Measurements from ENCODE around the gene WDR6.

WDR6 gene

DNA sequence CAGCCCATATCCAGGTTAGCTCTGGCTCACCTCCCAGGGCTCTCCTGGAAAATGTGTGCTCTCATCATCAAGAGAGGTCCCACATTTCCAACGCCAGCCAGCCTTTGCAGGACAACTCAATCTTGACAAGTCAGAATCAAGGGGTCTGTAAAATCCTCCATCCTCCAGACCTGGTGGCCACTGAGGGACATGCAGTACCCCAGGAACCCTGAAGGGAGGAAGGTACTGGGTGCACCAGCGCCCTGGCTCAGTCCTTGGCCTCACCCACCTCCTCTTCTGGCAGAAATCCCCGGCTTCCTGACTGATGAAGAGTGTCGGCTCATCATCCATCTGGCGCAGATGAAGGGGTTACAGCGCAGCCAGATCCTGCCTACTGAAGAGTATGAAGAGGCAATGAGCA, 6.0 kb upstream of the WDR6 start:
- ATAC-seq: no peak
- TF ChIP-seq PPARA (CRISPR knock-in tag; IDR thresholded peaks at IDR 0.05; ENCODE audit: borderline replicate concordance) (no peak), ZFP3 (CRISPR knock-in tag; IDR thresholded peaks at IDR 0.05) (no peak), GLIS3 (CRISPR knock-in tag; IDR thresholded peaks at IDR 0.05) (no peak), POU6F1 (CRISPR knock-in tag; IDR thresholded peaks at IDR 0.05; ENCODE audit: borderline replicate concordance, low read depth) (no peak), PATZ1 (CRISPR knock-in tag; IDR thresholded peaks at IDR 0.05; ENCODE audit: borderline replicate concordance) (no peak), ZFP30 (CRISPR knock-in tag; IDR thresholded peaks at IDR 0.05) (no peak), ZNF8 (CRISPR knock-in tag; IDR thresholded peaks at IDR 0.05) (no peak), ZNF565 (CRISPR knock-in tag; conservative IDR thresholded peaks at IDR 0.05; ENCODE audit: low read depth) (no peak), ISL1 (CRISPR knock-in tag; IDR thresholded peaks at IDR 0.05) (no peak), CSDC2 (CRISPR knock-in tag; IDR thresholded peaks at IDR 0.05) (no peak), OSR1 (CRISPR knock-in tag; IDR thresholded peaks at IDR 0.05) (no peak), BACH2 (CRISPR knock-in tag; IDR thresholded peaks at IDR 0.05; ENCODE audit: borderline replicate concordance) (no peak), ARNTL (CRISPR knock-in tag; IDR thresholded peaks at IDR 0.05; ENCODE audit: borderline replicate concordance, low read depth) (no peak), TOX (CRISPR knock-in tag; IDR thresholded peaks at IDR 0.05; ENCODE audit: borderline replicate concordance) (no peak)
- TF ChIP-seq, protein P1, sequence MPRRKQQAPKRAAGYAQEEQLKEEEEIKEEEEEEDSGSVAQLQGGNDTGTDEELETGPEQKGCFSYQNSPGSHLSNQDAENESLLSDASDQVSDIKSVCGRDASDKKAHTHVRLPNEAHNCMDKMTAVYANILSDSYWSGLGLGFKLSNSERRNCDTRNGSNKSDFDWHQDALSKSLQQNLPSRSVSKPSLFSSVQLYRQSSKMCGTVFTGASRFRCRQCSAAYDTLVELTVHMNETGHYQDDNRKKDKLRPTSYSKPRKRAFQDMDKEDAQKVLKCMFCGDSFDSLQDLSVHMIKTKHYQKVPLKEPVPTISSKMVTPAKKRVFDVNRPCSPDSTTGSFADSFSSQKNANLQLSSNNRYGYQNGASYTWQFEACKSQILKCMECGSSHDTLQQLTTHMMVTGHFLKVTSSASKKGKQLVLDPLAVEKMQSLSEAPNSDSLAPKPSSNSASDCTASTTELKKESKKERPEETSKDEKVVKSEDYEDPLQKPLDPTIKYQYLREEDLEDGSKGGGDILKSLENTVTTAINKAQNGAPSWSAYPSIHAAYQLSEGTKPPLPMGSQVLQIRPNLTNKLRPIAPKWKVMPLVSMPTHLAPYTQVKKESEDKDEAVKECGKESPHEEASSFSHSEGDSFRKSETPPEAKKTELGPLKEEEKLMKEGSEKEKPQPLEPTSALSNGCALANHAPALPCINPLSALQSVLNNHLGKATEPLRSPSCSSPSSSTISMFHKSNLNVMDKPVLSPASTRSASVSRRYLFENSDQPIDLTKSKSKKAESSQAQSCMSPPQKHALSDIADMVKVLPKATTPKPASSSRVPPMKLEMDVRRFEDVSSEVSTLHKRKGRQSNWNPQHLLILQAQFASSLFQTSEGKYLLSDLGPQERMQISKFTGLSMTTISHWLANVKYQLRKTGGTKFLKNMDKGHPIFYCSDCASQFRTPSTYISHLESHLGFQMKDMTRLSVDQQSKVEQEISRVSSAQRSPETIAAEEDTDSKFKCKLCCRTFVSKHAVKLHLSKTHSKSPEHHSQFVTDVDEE (CRISPR knock-in tag; IDR thresholded peaks at IDR 0.05): no peak

- TF ChIP-seq ZNF565 (CRISPR knock-in tag; conservative IDR thresholded peaks at IDR 0.05; ENCODE audit: low read depth): no peak
- no peak for TF ChIP-seq OSR1 (CRISPR knock-in tag; IDR thresholded peaks at IDR 0.05)
- TF ChIP-seq POU6F1 (CRISPR knock-in tag; IDR thresholded peaks at IDR 0.05; ENCODE audit: borderline replicate concordance, low read depth): no peak
- no peak for TF ChIP-seq CSDC2 (CRISPR knock-in tag; IDR thresholded peaks at IDR 0.05)
- no peak for TF ChIP-seq ZFP3 (CRISPR knock-in tag; IDR thresholded peaks at IDR 0.05)
- TF ChIP-seq PATZ1 (CRISPR knock-in tag; IDR thresholded peaks at IDR 0.05; ENCODE audit: borderline replicate concordance): no peak
- no peak for TF ChIP-seq BACH2 (CRISPR knock-in tag; IDR thresholded peaks at IDR 0.05; ENCODE audit: borderline replicate concordance)
- TF ChIP-seq PPARA (CRISPR knock-in tag; IDR thresholded peaks at IDR 0.05; ENCODE audit: borderline replicate concordance): no peak
- TF ChIP-seq GLIS3 (CRISPR knock-in tag; IDR thresholded peaks at IDR 0.05): no peak
- ATAC-seq: no peak
These were observed 2.6 kb upstream of the WDR6 start for GRCh38 chr3:49004352-49005302.

GRCh38 chr3:49005303-49005680, 1.9 kb upstream of the WDR6 start:
- ATAC-seq: no peak
- TF ChIP-seq ISL1 (CRISPR knock-in tag; IDR thresholded peaks at IDR 0.05) (no peak), GLIS3 (CRISPR knock-in tag; IDR thresholded peaks at IDR 0.05) (no peak), ZNF565 (CRISPR knock-in tag; conservative IDR thresholded peaks at IDR 0.05; ENCODE audit: low read depth) (no peak), ZNF70 (CRISPR knock-in tag; IDR thresholded peaks at IDR 0.05) (no peak), TCF4 (CRISPR knock-in tag; IDR thresholded peaks at IDR 0.05; ENCODE audit: borderline replicate concordance) (no peak), ESRRG (CRISPR knock-in tag; IDR thresholded peaks at IDR 0.05) (no peak), ZC3H10 (CRISPR knock-in tag; IDR thresholded peaks at IDR 0.05) (no peak), BACH2 (CRISPR knock-in tag; IDR thresholded peaks at IDR 0.05; ENCODE audit: borderline replicate concordance) (no peak), ZFP30 (CRISPR knock-in tag; IDR thresholded peaks at IDR 0.05) (no peak), ARNTL (CRISPR knock-in tag; IDR thresholded peaks at IDR 0.05; ENCODE audit: borderline replicate concordance, low read depth) (no peak), OSR1 (CRISPR knock-in tag; IDR thresholded peaks at IDR 0.05) (no peak)
- TF ChIP-seq, protein P1 (CRISPR knock-in tag; IDR thresholded peaks at IDR 0.05): no peak
- TF ChIP-seq, protein P2, sequence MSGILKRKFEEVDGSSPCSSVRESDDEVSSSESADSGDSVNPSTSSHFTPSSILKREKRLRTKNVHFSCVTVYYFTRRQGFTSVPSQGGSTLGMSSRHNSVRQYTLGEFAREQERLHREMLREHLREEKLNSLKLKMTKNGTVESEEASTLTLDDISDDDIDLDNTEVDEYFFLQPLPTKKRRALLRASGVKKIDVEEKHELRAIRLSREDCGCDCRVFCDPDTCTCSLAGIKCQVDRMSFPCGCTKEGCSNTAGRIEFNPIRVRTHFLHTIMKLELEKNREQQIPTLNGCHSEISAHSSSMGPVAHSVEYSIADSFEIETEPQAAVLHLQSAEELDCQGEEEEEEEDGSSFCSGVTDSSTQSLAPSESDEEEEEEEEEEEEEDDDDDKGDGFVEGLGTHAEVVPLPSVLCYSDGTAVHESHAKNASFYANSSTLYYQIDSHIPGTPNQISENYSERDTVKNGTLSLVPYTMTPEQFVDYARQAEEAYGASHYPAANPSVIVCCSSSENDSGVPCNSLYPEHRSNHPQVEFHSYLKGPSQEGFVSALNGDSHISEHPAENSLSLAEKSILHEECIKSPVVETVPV (CRISPR knock-in tag; IDR thresholded peaks at IDR 0.05): no peak

All from SK-N-SH treated with all-trans-retinoic acid at 6 μM for 48 hours (cell line).